NCI-H774 (cell line): ENCODE results near the gene TMEM87A.

Source experiments
- DNase-seq: peaks from one replicate; lab custom pipeline; 2025; lab: John Stamatoyannopoulos, UW

Gene TMEM87A

GRCh38 chr15:42203891-42204290 is 69.3 kb downstream of the TMEM87A start:
- DNase-seq, result no peak

DNA sequence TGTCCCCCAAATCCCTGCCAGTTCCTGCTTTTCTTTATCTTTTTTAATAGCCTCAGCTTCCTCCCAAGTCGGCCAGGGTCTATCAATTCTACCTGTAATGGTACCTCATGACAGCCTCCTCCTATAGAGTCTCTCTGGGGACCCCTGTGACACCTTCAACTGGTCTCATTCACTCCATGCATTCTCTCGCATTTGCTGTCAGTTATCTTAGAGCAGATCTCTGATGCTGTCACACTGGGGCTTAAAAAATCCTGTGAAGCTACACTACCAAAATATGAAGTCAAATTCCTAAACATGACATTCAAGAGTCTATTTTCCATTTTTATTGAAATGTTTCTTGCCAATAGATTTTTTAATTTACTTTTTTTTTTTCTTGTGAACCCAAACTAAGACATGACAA is 70.6 kb downstream of the TMEM87A start:
- DNase-seq, result no peak

GRCh38 chr15:42201801-42202200 is 71.4 kb downstream of the TMEM87A start:
- DNase-seq, result no peak

- DNase-seq, result no peak
Measured at GRCh38 chr15:42199126-42199525, 74.1 kb downstream of the TMEM87A start.

DNA sequence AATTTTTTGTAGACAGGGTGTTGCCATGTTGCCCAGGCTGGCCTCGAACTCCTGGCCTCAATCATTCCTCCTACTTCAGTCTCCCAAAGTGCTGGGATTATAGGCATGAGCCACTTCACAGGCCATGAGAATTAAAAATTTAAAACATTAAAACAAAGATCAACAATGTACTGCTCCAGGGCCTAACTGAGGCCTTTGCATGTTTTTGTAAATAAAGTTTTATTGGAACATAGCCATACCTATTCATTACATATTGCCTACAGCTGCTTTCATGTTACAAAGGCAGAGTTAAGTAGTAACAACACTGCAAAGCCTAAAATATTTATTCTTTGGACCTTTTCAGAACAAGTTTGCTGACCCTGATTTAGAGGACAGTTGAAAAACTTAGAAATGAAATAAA is 74.7 kb downstream of the TMEM87A start:
- DNase-seq, result no peak

DNA sequence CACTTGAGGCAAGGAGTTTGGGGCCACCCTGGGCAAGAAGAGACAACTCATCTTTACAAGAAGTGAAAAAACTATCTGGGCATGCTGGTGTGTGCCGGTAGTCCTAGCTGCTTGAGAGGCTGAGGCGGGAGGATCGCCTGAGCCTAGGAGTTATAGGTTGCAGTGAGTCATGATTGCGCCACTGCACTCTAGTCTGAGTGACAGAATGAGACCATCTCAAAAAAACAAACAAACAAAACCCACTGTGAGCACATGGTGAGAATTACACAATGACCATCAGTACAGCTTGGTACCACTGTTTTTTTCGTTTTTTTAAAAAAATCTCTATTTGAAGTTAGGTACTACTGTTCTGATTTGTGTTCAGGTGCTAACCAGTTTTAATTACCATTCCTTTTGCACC is 78.7 kb downstream of the TMEM87A start:
- DNase-seq, result no peak

- DNase-seq, result no peak
Measured at GRCh38 chr15:42193383-42193782, 79.8 kb downstream of the TMEM87A start.

DNA sequence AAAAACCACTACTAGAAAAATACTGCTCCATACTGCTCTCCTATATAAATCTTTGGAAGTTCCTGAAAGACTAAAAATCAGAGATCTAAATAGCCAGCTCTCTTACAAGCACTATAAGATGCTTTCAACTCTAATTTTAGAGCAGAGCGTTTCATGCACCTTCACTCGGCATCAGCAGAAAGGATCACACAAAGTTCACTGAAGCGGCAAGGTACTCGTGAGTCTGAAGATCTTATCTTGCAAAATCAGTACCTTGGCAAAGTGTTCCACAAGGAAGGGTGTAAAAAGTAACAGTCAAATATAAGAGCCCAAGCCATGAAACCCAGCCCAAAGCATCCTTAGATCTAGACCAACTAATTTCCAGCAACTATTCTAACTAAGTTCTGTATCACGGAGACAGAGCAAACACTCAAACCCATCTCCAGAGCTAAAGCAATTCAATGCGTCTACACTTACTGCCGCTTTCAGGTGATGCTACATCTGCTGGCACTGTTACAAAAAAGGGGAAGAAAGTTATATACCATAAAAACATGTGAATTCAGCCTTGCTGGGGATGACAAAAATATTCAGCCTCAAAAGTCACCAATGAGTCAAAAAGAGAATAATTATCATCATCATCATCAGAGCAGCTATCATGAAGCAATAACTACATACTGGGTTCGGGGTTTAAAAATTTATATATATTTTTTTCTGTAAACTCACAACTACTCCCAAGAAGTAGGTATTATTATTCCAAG is 81.5 kb downstream of the TMEM87A start:
- DNase-seq, result no peak

GRCh38 chr15:42190370-42190769 is 82.9 kb downstream of the TMEM87A start:
- DNase-seq, result no peak

GRCh38 chr15:42185801-42186200 is 87.4 kb downstream of the TMEM87A start:
- no peak for DNase-seq

- no peak for DNase-seq
Measured at GRCh38 chr15:42184736-42185135, 88.5 kb downstream of the TMEM87A start.

- DNase-seq, result no peak
Measured at GRCh38 chr15:42184296-42184695, 88.9 kb downstream of the TMEM87A start.

DNA sequence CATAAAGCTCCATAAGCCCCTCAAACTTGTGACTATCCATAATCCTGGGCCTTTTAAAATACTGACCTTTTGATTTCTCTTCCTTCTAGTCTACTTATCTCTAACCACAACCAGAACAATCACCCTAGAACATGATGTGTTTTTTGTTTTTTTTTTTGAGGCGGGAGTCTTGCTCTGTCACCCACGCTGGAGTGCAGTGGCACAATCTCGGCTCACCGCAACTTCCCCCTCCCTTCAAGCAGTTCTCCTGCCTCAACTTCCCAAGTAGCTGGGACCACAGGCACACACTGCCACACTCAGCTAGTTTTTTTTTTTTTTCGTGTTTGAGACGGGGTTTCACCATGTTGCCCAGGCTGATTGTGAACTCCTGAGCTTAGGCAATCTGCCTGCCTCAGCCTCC is 90.3 kb downstream of the TMEM87A start:
- DNase-seq, result no peak

DNA sequence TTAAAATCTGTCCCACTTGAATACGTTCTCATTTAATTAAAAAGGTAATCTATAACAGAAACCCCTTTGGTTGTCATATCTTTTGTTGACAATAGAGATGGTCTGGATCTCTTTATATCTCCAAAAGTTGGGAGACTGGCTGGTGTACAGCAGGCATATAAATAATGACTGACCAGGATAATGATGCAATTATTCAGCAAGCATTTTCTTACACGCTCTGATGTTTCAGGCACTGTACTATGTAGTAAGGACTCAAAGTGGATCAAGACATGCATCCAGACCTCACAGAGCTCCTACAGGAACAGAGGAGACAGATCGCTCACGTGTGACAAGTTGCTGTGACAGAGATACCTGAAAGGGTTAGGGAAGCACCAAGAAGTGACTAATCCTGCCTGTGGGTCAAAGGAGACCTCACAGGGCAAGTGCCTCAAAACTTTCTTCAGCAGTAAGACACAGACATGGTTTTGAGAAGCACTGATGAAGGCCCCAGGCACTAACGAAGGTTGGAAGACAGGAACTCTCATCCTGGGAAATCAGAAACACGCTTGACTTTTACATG is 90.8 kb downstream of the TMEM87A start:
- DNase-seq, result no peak

DNA sequence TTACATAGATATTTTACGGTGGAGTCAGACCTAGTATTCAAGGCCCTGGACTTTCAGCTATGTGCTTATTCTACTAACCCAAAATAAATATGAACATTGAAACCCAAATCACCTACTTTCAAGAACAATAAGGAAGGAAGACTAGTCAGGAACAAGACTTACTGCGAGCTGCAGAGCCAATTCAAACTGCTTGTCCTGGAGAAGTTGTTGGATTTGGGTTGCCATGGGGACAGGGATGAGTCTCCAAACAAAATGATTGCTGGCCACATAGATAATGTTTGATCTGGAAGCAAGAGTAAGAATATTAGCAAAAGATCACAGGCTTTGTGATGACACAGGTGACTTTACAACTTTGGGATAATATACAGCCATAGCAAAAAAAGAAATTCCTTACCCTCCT is 95.2 kb downstream of the TMEM87A start:
- no peak for DNase-seq

DNA sequence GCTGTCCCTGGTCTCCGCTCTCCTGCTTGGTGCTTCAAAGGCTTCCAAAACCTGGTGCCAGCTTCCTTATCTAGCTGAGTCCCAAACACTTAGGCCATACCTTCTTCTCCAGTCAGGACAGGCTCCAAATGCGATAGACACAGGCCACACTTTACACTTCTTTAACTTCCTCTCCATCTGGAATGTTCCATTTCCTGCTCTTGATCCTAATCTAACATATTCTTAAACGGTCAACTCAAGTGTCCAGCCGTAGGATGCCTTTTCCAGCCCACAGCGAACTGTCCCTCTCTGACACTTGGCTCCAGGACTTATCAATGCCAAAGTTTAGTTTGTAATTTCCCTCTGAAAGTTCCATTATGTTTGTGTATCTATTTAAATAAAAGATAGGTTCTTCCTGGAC is 97.6 kb downstream of the TMEM87A start:
- DNase-seq, result no peak

DNA sequence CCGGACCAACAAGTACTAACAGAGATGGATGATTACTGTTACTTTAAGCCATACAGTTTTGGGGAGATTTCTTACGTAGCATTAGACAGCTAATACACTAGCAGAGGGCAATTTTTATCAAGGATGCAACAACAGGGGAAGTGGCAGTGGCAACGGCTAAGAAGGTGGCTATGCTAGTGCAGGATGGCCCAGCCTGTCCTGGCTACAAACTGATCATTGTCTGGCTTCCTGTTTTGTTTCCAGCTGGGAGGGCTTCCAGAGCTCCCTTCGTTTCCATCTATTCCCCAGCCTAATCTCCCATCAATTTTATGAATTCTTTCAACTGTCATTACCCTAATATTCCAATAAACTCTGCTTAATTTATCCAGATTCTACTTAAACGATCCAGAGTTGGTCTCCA is 100.8 kb downstream of the TMEM87A start:
- no peak for DNase-seq

GRCh38 chr15:42171795-42172194 is 101.4 kb downstream of the TMEM87A start:
- no peak for DNase-seq

GRCh38 chr15:42171122-42171521 is 102.1 kb downstream of the TMEM87A start:
- no peak for DNase-seq

DNA sequence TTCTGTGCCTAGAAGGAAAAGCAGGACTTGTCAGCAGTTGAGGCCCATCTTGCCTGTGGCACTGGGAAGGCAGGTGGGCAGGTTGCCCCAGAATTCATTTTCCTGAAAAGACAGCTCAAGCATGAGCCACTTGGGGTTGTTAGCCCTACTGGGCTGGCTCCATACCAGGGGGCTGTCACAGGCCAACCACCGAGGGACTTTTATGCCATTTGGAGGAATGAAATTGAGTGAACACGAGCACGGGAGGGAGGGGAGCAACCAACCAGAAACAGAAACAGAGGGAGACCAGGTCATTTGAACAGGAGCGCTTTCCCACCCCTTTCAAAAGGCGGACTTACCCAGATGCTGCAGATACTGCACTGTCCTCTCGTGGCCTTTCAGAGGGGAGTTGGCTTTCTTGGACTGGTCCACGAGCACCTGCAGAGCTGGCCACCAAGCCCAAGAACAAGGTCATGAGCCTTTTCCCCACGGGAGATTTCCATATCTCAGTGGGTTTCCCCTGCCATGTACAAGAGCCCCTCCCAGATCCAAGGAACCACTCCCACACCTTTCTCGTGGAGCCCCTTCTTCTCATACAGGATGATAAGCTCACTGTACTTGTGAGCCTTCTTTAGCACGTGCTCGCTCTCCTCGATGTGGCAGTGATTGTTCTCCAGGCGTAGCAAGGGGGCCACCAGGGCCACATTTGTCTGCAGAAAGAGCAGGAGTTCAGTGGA is 106.8 kb downstream of the TMEM87A start:
- DNase-seq, result no peak

GRCh38 chr15:42165106-42165505 is 108.1 kb downstream of the TMEM87A start:
- DNase-seq, result no peak

- no peak for DNase-seq
Measured at GRCh38 chr15:42163947-42164550, 109.2 kb downstream of the TMEM87A start.

GRCh38 chr15:42163291-42163690 is 109.9 kb downstream of the TMEM87A start:
- no peak for DNase-seq
